ENCODE measurements around the gene SBF2.

SBF2 gene

GRCh38 chr11:10114593-10115404, 179.2 kb downstream of the SBF2 start:
- no peak overlapping the region for H4K5ac ChIP-seq (ENCODE audit: low read length)
- H3K23ac ChIP-seq (ENCODE audit: low read length) = no peak overlapping the region
- no peak overlapping the region for H2AK5ac ChIP-seq (ENCODE audit: low read length)
- H3K9ac ChIP-seq (ENCODE audit: low read length) = no peak overlapping the region
- H3K18ac ChIP-seq (ENCODE audit: low read length) = no peak overlapping the region
- no peak overlapping the region for H3K4ac ChIP-seq (ENCODE audit: low read depth, low read length)
- no peaks in the 10 kb centered on the region for H3K36me3 ChIP-seq (ENCODE audit: control insufficient read depth, insufficient read depth, low read length)
- no peak overlapping the region for H3K27ac ChIP-seq (ENCODE audit: low read depth, low read length)
- no peaks in the 10 kb centered on the region for H3K4me1 ChIP-seq (ENCODE audit: control insufficient read depth, low read depth, low read length)
- H3K79me1 ChIP-seq (ENCODE audit: low read length) = no peaks in the 10 kb centered on the region
- no peak overlapping the region for H2BK15ac ChIP-seq (replicated peaks; ENCODE audit: low read depth)
- H3K4me3 ChIP-seq (ENCODE audit: low read length) = no peak overlapping the region
- H2BK5ac ChIP-seq (ENCODE audit: low read length) = no peak overlapping the region
- no peaks in the 10 kb centered on the region for H3K79me2 ChIP-seq (ENCODE audit: control insufficient read depth, insufficient read depth, low read length)
- no peak overlapping the region for H3K56ac ChIP-seq (ENCODE audit: low read length)
- H2BK120ac ChIP-seq (ENCODE audit: low read depth, low read length) = no peak overlapping the region
- no CpG with 5 or more reads among the region's 3 CpGs for WGBS (ENCODE audit: extremely low coverage, insufficient coverage, low lambda C conversion rate)
- DNase-seq = no peak
- no peaks in the 10 kb centered on the region for H3K27me3 ChIP-seq (ENCODE audit: insufficient read depth, low read length, poor library complexity)
- no peak overlapping the region for H3K4me2 ChIP-seq (ENCODE audit: low read length)
- no peak overlapping the region for H4K8ac ChIP-seq (ENCODE audit: low read depth, low read length)

DNA sequence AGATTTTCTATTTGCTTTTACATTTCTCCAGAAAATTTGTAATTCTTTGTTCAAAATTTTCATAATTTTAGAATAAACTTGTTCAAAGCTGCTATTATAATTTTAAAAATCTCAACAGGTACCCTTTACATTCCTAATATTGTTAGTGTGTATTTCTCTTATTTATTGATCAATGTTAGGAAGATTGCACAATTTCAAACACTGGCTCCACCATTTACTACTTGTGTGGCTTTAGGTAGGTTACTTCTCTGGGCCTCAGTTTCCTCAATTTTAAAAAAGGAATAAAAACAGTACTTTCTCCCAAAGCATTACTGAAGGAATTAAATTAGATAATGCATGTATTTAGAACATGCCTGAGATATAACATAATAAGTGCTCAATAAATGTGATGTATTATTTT, 180.2 kb downstream of the SBF2 start:
- Histone ChIP-seq H4K5ac (ENCODE audit: low read length) (no peak overlapping the region), H3K4me3 (ENCODE audit: low read length) (no peak overlapping the region), H3K4me2 (ENCODE audit: low read length) (no peak overlapping the region), H2BK5ac (ENCODE audit: low read length) (no peak overlapping the region), H3K36me3 (ENCODE audit: control insufficient read depth, insufficient read depth, low read length) (no peaks in the 10 kb centered on the region), H2AK5ac (ENCODE audit: low read length) (no peak overlapping the region), H3K4me1 (ENCODE audit: control insufficient read depth, low read depth, low read length) (no peaks in the 10 kb centered on the region), H2BK15ac (replicated peaks; ENCODE audit: low read depth) (no peak overlapping the region), H4K8ac (ENCODE audit: low read depth, low read length) (no peak overlapping the region), H2BK120ac (ENCODE audit: low read depth, low read length) (no peak overlapping the region), H3K4ac (ENCODE audit: low read depth, low read length) (no peak overlapping the region), H3K27me3 (ENCODE audit: insufficient read depth, low read length, poor library complexity) (no peaks in the 10 kb centered on the region), H3K23ac (ENCODE audit: low read length) (no peak overlapping the region), H3K9ac (ENCODE audit: low read length) (no peak overlapping the region), H3K18ac (ENCODE audit: low read length) (no peak overlapping the region), H3K79me2 (ENCODE audit: control insufficient read depth, insufficient read depth, low read length) (no peaks in the 10 kb centered on the region), H3K79me1 (ENCODE audit: low read length) (no peaks in the 10 kb centered on the region), H3K56ac (ENCODE audit: low read length) (no peak overlapping the region), H3K27ac (ENCODE audit: low read depth, low read length) (no peak overlapping the region)
- no peak for DNase-seq

GRCh38 chr11:10109806-10110205, 184.2 kb downstream of the SBF2 start:
- no peak overlapping the region for H3K27ac ChIP-seq (ENCODE audit: low read depth, low read length)
- no peaks in the 10 kb centered on the region for H3K4me1 ChIP-seq (ENCODE audit: control insufficient read depth, low read depth, low read length)
- no peaks in the 10 kb centered on the region for H3K79me2 ChIP-seq (ENCODE audit: control insufficient read depth, insufficient read depth, low read length)
- no peak overlapping the region for H3K4ac ChIP-seq (ENCODE audit: low read depth, low read length)
- H3K27me3 ChIP-seq (ENCODE audit: insufficient read depth, low read length, poor library complexity) = no peaks in the 10 kb centered on the region
- no peak overlapping the region for H3K23ac ChIP-seq (ENCODE audit: low read length)
- no CpG with 5 or more reads among the region's 1 CpG for WGBS (ENCODE audit: extremely low coverage, insufficient coverage, low lambda C conversion rate)
- H3K4me3 ChIP-seq (ENCODE audit: low read length) = no peak overlapping the region
- H2BK5ac ChIP-seq (ENCODE audit: low read length) = no peak overlapping the region
- H2AK5ac ChIP-seq (ENCODE audit: low read length) = no peak overlapping the region
- no peaks in the 10 kb centered on the region for H3K36me3 ChIP-seq (ENCODE audit: control insufficient read depth, insufficient read depth, low read length)
- H2BK15ac ChIP-seq (replicated peaks; ENCODE audit: low read depth) = no peak overlapping the region
- no peak overlapping the region for H3K56ac ChIP-seq (ENCODE audit: low read length)
- DNase-seq = no peak
- H3K4me2 ChIP-seq (ENCODE audit: low read length) = no peak overlapping the region
- no peaks in the 10 kb centered on the region for H3K79me1 ChIP-seq (ENCODE audit: low read length)
- no peak overlapping the region for H4K5ac ChIP-seq (ENCODE audit: low read length)
- no peak overlapping the region for H2BK120ac ChIP-seq (ENCODE audit: low read depth, low read length)
- H4K8ac ChIP-seq (ENCODE audit: low read depth, low read length) = no peak overlapping the region
- no peak overlapping the region for H3K18ac ChIP-seq (ENCODE audit: low read length)
- H3K9ac ChIP-seq (ENCODE audit: low read length) = no peak overlapping the region

- no peak overlapping the region for H3K4me2 ChIP-seq (ENCODE audit: low read length)
- no peak overlapping the region for H3K4ac ChIP-seq (ENCODE audit: low read depth, low read length)
- H3K18ac ChIP-seq (ENCODE audit: low read length) = no peak overlapping the region
- no peak overlapping the region for H2BK5ac ChIP-seq (ENCODE audit: low read length)
- no peaks in the 10 kb centered on the region for H3K79me2 ChIP-seq (ENCODE audit: control insufficient read depth, insufficient read depth, low read length)
- no peak overlapping the region for H4K8ac ChIP-seq (ENCODE audit: low read depth, low read length)
- H2BK120ac ChIP-seq (ENCODE audit: low read depth, low read length) = no peak overlapping the region
- H3K9ac ChIP-seq (ENCODE audit: low read length) = no peak overlapping the region
- no peak for DNase-seq
- no CpG with 5 or more reads among the region's 3 CpGs for WGBS (ENCODE audit: extremely low coverage, insufficient coverage, low lambda C conversion rate)
- no peak overlapping the region for H3K56ac ChIP-seq (ENCODE audit: low read length)
- no peaks in the 10 kb centered on the region for H3K4me1 ChIP-seq (ENCODE audit: control insufficient read depth, low read depth, low read length)
- no peak overlapping the region for H3K23ac ChIP-seq (ENCODE audit: low read length)
- H3K27me3 ChIP-seq (ENCODE audit: insufficient read depth, low read length, poor library complexity) = no peaks in the 10 kb centered on the region
- H3K79me1 ChIP-seq (ENCODE audit: low read length) = no peaks in the 10 kb centered on the region
- H3K36me3 ChIP-seq (ENCODE audit: control insufficient read depth, insufficient read depth, low read length) = no peaks in the 10 kb centered on the region
- no peak overlapping the region for H2AK5ac ChIP-seq (ENCODE audit: low read length)
- no peak overlapping the region for H4K5ac ChIP-seq (ENCODE audit: low read length)
- H3K4me3 ChIP-seq (ENCODE audit: low read length) = no peak overlapping the region
- no peak overlapping the region for H2BK15ac ChIP-seq (replicated peaks; ENCODE audit: low read depth)
- no peak overlapping the region for H3K27ac ChIP-seq (ENCODE audit: low read depth, low read length)
Observed at GRCh38 chr11:10108915-10109680, 184.9 kb downstream of the SBF2 start.

DNA sequence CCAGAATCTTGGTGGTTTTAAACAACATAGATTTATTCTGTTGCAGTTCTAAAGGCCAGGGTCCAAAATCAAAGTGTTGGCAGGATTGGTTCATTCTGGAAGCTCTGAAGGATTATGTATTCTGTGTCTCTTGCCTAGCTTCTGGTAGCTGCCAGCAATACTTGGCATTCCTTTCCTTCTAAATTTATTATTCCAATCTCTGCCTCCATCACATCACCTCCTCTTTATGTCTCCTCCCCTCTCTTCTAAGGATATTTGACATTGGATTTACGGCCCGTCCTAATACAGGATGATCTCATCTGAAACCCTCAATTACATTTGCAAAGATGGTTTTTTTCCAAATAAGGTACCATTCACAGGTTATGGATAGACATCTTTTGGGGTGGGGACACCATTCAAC, 186.5 kb downstream of the SBF2 start:
- no peak overlapping the region for H2BK5ac ChIP-seq (ENCODE audit: low read length)
- no peak overlapping the region for H2BK120ac ChIP-seq (ENCODE audit: low read depth, low read length)
- H3K27ac ChIP-seq (ENCODE audit: low read depth, low read length) = no peak overlapping the region

More for the DNA sequence above, 186.5 kb downstream of the SBF2 start:
- H3K56ac ChIP-seq (ENCODE audit: low read length) = no peak overlapping the region
- H3K4me1 ChIP-seq (ENCODE audit: control insufficient read depth, low read depth, low read length) = no peaks in the 10 kb centered on the region
- no peaks in the 10 kb centered on the region for H3K79me1 ChIP-seq (ENCODE audit: low read length)
- no peak overlapping the region for H2BK15ac ChIP-seq (replicated peaks; ENCODE audit: low read depth)
- H3K4me2 ChIP-seq (ENCODE audit: low read length) = no peak overlapping the region
- WGBS (ENCODE audit: extremely low coverage, insufficient coverage, low lambda C conversion rate) = no CpG with 5 or more reads among the region's 2 CpGs
- no peak overlapping the region for H4K8ac ChIP-seq (ENCODE audit: low read depth, low read length)
- H3K79me2 ChIP-seq (ENCODE audit: control insufficient read depth, insufficient read depth, low read length) = no peaks in the 10 kb centered on the region
- no peak overlapping the region for H3K9ac ChIP-seq (ENCODE audit: low read length)
- no peak overlapping the region for H3K4me3 ChIP-seq (ENCODE audit: low read length)
- H3K4ac ChIP-seq (ENCODE audit: low read depth, low read length) = no peak overlapping the region
- no peak overlapping the region for H2AK5ac ChIP-seq (ENCODE audit: low read length)
- H3K23ac ChIP-seq (ENCODE audit: low read length) = no peak overlapping the region
- no peak overlapping the region for H3K18ac ChIP-seq (ENCODE audit: low read length)
- H3K27me3 ChIP-seq (ENCODE audit: insufficient read depth, low read length, poor library complexity) = no peaks in the 10 kb centered on the region
- DNase-seq = no peak
- no peaks in the 10 kb centered on the region for H3K36me3 ChIP-seq (ENCODE audit: control insufficient read depth, insufficient read depth, low read length)
- no peak overlapping the region for H4K5ac ChIP-seq (ENCODE audit: low read length)
